ENCODE results near the gene KRT13.

DNA sequence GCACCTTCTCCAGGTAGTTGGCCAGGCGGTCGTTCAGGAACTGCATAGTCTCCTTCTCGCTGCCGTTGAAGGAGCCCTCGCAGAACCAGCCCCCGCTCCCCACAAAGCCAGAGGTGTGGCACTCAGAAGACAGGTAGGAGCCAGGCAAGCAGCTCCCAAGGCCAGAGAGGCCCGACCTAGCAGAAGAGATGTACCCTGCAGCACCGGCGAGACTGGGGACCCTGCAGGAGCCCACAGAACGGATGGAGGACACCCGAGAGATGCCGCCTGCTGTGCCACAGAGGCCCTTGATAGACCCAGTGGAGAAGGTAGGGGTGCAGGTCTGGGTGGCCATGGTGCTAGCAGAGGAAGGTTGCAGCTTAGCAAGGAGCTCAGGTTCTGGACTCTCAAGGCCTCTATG is 15.9 kb downstream of the KRT13 start, which contains the start of gene KRT36:
- TF ChIP-seq, protein P1, sequence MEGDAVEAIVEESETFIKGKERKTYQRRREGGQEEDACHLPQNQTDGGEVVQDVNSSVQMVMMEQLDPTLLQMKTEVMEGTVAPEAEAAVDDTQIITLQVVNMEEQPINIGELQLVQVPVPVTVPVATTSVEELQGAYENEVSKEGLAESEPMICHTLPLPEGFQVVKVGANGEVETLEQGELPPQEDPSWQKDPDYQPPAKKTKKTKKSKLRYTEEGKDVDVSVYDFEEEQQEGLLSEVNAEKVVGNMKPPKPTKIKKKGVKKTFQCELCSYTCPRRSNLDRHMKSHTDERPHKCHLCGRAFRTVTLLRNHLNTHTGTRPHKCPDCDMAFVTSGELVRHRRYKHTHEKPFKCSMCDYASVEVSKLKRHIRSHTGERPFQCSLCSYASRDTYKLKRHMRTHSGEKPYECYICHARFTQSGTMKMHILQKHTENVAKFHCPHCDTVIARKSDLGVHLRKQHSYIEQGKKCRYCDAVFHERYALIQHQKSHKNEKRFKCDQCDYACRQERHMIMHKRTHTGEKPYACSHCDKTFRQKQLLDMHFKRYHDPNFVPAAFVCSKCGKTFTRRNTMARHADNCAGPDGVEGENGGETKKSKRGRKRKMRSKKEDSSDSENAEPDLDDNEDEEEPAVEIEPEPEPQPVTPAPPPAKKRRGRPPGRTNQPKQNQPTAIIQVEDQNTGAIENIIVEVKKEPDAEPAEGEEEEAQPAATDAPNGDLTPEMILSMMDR (IDR thresholded peaks at IDR 0.05) = no peak
- TF ChIP-seq POLR2A (IDR thresholded peaks at IDR 0.05) = no peak

All from uterus (tissue), 2 donors.